ENCODE data around the gene NOX1. TPM values are rescaled to one million over a fixed set of nuclear protein-coding genes. Genes with fewer than 3 reads are reported as not detected.

The NOX1 gene
- total RNA-seq, 1 experiment from 2014 or later = not detected

DNA sequence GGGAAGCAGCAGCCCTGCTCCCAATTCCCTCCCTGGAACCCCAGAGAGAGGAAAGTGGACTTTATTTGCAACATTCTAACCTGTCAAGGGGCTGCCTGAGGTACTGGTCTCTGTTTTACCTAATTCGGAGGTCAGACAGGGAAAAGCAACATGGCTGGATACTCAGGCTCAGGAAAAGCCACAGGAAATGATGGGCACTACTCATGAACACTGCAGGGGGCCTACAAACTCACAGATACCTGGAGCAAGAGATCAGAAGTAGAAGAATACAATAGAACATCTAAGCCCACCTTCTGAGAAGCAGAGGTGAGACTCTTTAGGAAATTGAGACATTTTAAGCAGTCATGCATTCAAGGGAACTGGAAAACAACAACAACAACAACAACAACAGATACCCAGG lies 69.4 kb downstream of the NOX1 start:
- H3K4me2 ChIP-seq = no peak overlapping the region
- BruUV-seq (replicated peaks) = no TSS peak

DNA sequence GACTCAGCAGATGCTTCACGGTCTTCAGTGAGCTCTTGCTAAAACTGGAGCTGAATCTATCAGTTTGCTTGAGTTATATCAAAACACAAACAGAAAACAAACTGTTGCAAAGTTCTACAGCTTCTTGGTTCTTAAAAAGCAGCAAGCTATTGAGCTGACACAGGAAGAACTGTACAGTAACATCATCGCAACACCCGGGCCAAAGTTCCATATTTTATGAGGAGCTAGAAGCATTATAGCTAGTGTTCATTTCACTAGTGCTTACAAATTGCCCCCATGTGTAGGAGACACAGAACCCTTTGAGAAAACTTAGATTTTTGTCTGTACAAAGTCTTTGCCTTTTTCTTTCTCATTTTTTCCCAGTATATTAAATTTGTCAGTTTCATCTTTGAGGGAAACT lies 71.3 kb downstream of the NOX1 start:
- Histone ChIP-seq H3K4me3 (no peak overlapping the region), H3K4me1 (replicated peaks; ENCODE audit: insufficient read depth) (no peaks in the 10 kb centered on the region), H3K36me3 (ENCODE audit: low read depth) (no peaks in the 10 kb centered on the region), H3K9me3 (ENCODE audit: insufficient read depth, low read depth) (no peaks in the 10 kb centered on the region; the same call in 1 of the 2 replicates), H4K20me1 (ENCODE audit: insufficient read depth) (no peaks in the 10 kb centered on the region), H3K79me2 (ENCODE audit: low read depth) (no peaks in the 10 kb centered on the region), H3K9me2 (ENCODE audit: insufficient read depth) (no peaks in the 10 kb centered on the region), H3K27me3 (ENCODE audit: insufficient read depth, low read depth) (no peaks in the 10 kb centered on the region), H3F3A (ENCODE audit: insufficient read depth, low read depth) (no peaks in the 10 kb centered on the region), H3K27ac (no peak overlapping the region), H2AFZ (no peak overlapping the region), H3K4me2 (no peak overlapping the region)
- ChIA-PET CTCF (no interaction called here), POLR2A (ENCODE audit: unreplicated experiment) (interaction anchor here (0.6 kb wide), 1 partner anchor 71 kb away, joined by 4 read pairs; the partner anchor contains the start of gene NOX1)
- no TSS peak for BruUV-seq (replicated peaks)
- TF ChIP-seq, protein P1, sequence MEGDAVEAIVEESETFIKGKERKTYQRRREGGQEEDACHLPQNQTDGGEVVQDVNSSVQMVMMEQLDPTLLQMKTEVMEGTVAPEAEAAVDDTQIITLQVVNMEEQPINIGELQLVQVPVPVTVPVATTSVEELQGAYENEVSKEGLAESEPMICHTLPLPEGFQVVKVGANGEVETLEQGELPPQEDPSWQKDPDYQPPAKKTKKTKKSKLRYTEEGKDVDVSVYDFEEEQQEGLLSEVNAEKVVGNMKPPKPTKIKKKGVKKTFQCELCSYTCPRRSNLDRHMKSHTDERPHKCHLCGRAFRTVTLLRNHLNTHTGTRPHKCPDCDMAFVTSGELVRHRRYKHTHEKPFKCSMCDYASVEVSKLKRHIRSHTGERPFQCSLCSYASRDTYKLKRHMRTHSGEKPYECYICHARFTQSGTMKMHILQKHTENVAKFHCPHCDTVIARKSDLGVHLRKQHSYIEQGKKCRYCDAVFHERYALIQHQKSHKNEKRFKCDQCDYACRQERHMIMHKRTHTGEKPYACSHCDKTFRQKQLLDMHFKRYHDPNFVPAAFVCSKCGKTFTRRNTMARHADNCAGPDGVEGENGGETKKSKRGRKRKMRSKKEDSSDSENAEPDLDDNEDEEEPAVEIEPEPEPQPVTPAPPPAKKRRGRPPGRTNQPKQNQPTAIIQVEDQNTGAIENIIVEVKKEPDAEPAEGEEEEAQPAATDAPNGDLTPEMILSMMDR (conservative IDR thresholded peaks at IDR 0.05) = no peak
- TF ChIP-seq EZH2 (IDR thresholded peaks at IDR 0.05; ENCODE audit: low read depth) = no peak
- intact Hi-C loops (cut with micrococcal nuclease; ENCODE audit: unreplicated experiment) = no loop called here
- DNase-seq = no peak

More for the DNA sequence above, 69.4 kb downstream of the NOX1 start:
- no peaks in the 10 kb centered on the region for H3F3A ChIP-seq (ENCODE audit: insufficient read depth, low read depth)
- H3K9me3 ChIP-seq (ENCODE audit: insufficient read depth, low read depth) = no peaks in the 10 kb centered on the region; the same call in 1 of the 2 replicates
- CTCF ChIA-PET = no interaction called here
- H3K27me3 ChIP-seq (ENCODE audit: insufficient read depth, low read depth) = no peaks in the 10 kb centered on the region
- POLR2A ChIA-PET (ENCODE audit: unreplicated experiment) = no interaction called here
- H3K4me1 ChIP-seq (replicated peaks; ENCODE audit: insufficient read depth) = 0 out of 2 replicates have a peak, but pooled peaks cover 8% of the 10 kb centered on the region
- no peak overlapping the region for H2AFZ ChIP-seq
- H3K27ac ChIP-seq = no peak overlapping the region
- DNase-seq = no peak
- intact Hi-C loops (cut with micrococcal nuclease; ENCODE audit: unreplicated experiment) = no loop called here
- H3K9me2 ChIP-seq (ENCODE audit: insufficient read depth) = no peaks in the 10 kb centered on the region
- no peaks in the 10 kb centered on the region for H4K20me1 ChIP-seq (ENCODE audit: insufficient read depth)
- no peak for TF ChIP-seq EZH2 (IDR thresholded peaks at IDR 0.05; ENCODE audit: low read depth)
- TF ChIP-seq, protein P1 (conservative IDR thresholded peaks at IDR 0.05) = no peak
- no peaks in the 10 kb centered on the region for H3K79me2 ChIP-seq (ENCODE audit: low read depth)
- no peak overlapping the region for H3K4me3 ChIP-seq
- no peaks in the 10 kb centered on the region for H3K36me3 ChIP-seq (ENCODE audit: low read depth)

DNA sequence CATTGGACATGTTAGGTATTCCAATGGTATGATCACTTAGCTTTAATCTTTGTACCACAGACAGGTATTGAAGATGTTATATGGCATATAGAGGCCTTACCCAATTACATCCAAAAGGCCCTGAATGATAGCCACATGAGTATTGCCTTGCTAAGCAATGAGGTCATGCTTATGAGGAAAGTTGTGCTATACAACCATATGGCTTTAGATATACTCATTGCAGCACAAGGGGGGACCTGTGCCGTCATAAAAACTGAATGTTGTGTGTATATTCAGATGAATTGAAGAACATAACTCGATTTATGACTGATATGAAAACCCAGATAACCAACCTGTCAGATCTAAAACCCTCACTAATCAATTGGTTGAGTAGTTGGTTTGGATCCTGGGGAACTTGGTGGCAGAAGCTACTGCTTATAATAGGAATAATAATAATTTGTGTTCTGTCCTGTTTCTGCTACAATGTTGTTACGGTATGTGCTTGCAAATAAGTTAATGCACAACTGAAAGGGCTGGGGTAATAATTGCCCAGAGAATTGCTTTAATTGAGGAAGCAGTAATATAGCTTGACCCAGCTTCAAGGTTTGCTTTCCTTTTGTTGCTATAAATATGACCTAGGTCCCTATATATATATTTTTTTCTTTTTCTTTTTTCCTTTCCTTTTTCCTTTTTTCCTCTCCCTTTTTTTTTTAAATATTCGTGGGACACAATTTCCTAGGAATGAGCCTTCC lies 75.5 kb downstream of the NOX1 start:
- Histone ChIP-seq H2AFZ (no peak overlapping the region), H3K4me1 (replicated peaks; ENCODE audit: insufficient read depth) (no peaks in the 10 kb centered on the region), H3K79me2 (ENCODE audit: low read depth) (no peaks in the 10 kb centered on the region), H3K27me3 (ENCODE audit: insufficient read depth, low read depth) (no peaks in the 10 kb centered on the region), H4K20me1 (ENCODE audit: insufficient read depth) (no peaks in the 10 kb centered on the region), H3K36me3 (ENCODE audit: low read depth) (no peaks in the 10 kb centered on the region), H3K4me3 (no peak overlapping the region), H3K9me2 (ENCODE audit: insufficient read depth) (no peaks in the 10 kb centered on the region), H3K27ac (no peak overlapping the region), H3K9me3 (ENCODE audit: insufficient read depth, low read depth) (no peaks in the 10 kb centered on the region), H3K4me2 (no peak overlapping the region), H3F3A (ENCODE audit: insufficient read depth, low read depth) (no peaks in the 10 kb centered on the region)
- intact Hi-C loops (cut with micrococcal nuclease; ENCODE audit: unreplicated experiment) = no loop called here
- no peak for DNase-seq
- no TSS peak for BruUV-seq (replicated peaks)
- ChIA-PET POLR2A (ENCODE audit: unreplicated experiment) (no interaction called here), CTCF (no interaction called here)
- no peak for TF ChIP-seq EZH2 (IDR thresholded peaks at IDR 0.05; ENCODE audit: low read depth)
- TF ChIP-seq, protein P1 (conservative IDR thresholded peaks at IDR 0.05) = no peak

Measured in PC-9 (cell line).